Endothelial cell of umbilical vein (primary cell): Measurements from ENCODE around the gene ARTN. TPM values are rescaled to one million over a fixed set of nuclear protein-coding genes. Genes with fewer than 3 reads are reported as not detected.

Experiments
- BruUV-seq: library from RNA; stranded (reverse); fragments of 400-500 nt; replicated peaks from 2 replicates; lab custom pipeline; 2021; lab: Mats Ljungman, UMichigan
- CTCF ChIA-PET: fragments of 300-600, 350-600 bp; sonication (Branson Sonifier 250); formaldehyde crosslinking; loops from one replicate; lab custom pipeline; 2021; ENCODE audit warnings: antibody characterized with exemption, inconsistent platforms; lab: Charles Lee
- POLR2A ChIA-PET: fragments of 300-600, 350-600 bp; sonication (Branson Sonifier 250); formaldehyde crosslinking; loops from one replicate; lab custom pipeline; 2021; ENCODE audit warnings: antibody characterized with exemption, inconsistent platforms; lab: Charles Lee
- DNase-seq: peaks from one replicate; pipeline ENCODE4 v3.0.0-alpha.2; 2011; ENCODE audit warnings: low read depth, low spot score
- FAIRE-seq: peaks from 2 replicates; lab custom pipeline; 2011; peaks lifted over from hg19 to GRCh38; lab: Jason Lieb, UNC
- H2AFZ ChIP-seq: 2 replicates; pipeline ENCODE4 v1.6.0; 2012; ENCODE audit warnings: low read depth, low read length, control low read depth, inconsistent platforms
- H3K27ac ChIP-seq: 2 replicates; pipeline ENCODE4 v1.5.1; 2011; ENCODE audit warnings: low read depth, mild to moderate bottlenecking, control low read depth, low read length, moderate library complexity; ENCODE audit not compliant: insufficient read depth
- H3K27me3 ChIP-seq, 2 experiments: 2 replicates each; pipeline versions ENCODE4 v1.6.0 to v1.6.1; 2011; ENCODE audit warnings: low read length in 2 of 2, mixed read lengths in 1 of 2; ENCODE audit not compliant: control insufficient read depth in 2 of 2, insufficient read depth in 2 of 2
- H3K36me3 ChIP-seq, 2 experiments: 2 replicates in 1 of 2; 3 replicates in 1 of 2; pipeline ENCODE4 v1.5.1; 2011; ENCODE audit warnings: low read length in 2 of 2, mild to moderate bottlenecking in 1 of 2, moderate library complexity in 1 of 2; ENCODE audit not compliant: control insufficient read depth in 2 of 2, insufficient read depth in 2 of 2; ENCODE audit errors: extremely low read depth in 1 of 2
- H3K4me1 ChIP-seq: 3 replicates; pipeline ENCODE4 v1.5.1; 2011; ENCODE audit warnings: mild to moderate bottlenecking, low read length; ENCODE audit not compliant: control insufficient read depth, insufficient read depth; ENCODE audit errors: extremely low read depth
- H3K4me2 ChIP-seq: 2 replicates; pipeline ENCODE4 v1.6.1; 2011; ENCODE audit warnings: low read length, control low read depth, mixed read lengths; ENCODE audit not compliant: insufficient read depth
- H3K4me3 ChIP-seq, 3 experiments: fragments of 200-600 bp in 1 of 3; sonication (generic), shearing (Covaris generic) in 1 of 3; replicated peaks in 1 of 3; 2 replicates each; pipeline ENCODE4 v1.5.1; 2011 to 2016; ENCODE audit warnings: control low read depth in 3 of 3, low read length in 3 of 3, mild to moderate bottlenecking in 2 of 3, inconsistent platforms in 1 of 3, low read depth in 1 of 3, moderate library complexity in 1 of 3; ENCODE audit not compliant: insufficient read depth in 1 of 3
- H3K79me2 ChIP-seq: 2 replicates; pipeline ENCODE4 v1.6.0; 2012; ENCODE audit warnings: low read length, inconsistent platforms; ENCODE audit not compliant: control insufficient read depth, insufficient read depth
- H3K9ac ChIP-seq: replicated peaks from 2 replicates; pipeline ENCODE3; 2011; ENCODE audit warnings: low read length, control low read depth; ENCODE audit not compliant: insufficient read depth; ENCODE audit errors: extremely low read depth
- H3K9me1 ChIP-seq: replicated peaks from 3 replicates; pipeline ENCODE4 v1.6.0; 2011; ENCODE audit warnings: mild to moderate bottlenecking, low read length; ENCODE audit not compliant: control insufficient read depth, insufficient read depth; ENCODE audit errors: extremely low read depth
- H3K9me3 ChIP-seq: replicated peaks from 2 replicates; pipeline ENCODE4 v1.5.1; 2012; ENCODE audit warnings: low read length, inconsistent platforms; ENCODE audit not compliant: control insufficient read depth, insufficient read depth
- H4K20me1 ChIP-seq: replicated peaks from 2 replicates; pipeline ENCODE3; 2011; ENCODE audit warnings: mild to moderate bottlenecking, low read length; ENCODE audit not compliant: control insufficient read depth, insufficient read depth; ENCODE audit errors: extremely low read depth
- EZH2 ChIP-seq: IDR thresholded peaks from 2 replicates; pipeline ENCODE4 v1.6.1; 2012; ENCODE audit warnings: borderline replicate concordance, low read depth, mild to moderate bottlenecking, moderate library complexity, low read length, inconsistent platforms; ENCODE audit not compliant: severe bottlenecking
- FOS ChIP-seq: IDR thresholded peaks from 2 replicates; pipeline ENCODE4 v1.6.1; 2011; ENCODE audit warnings: mild to moderate bottlenecking, low read length, moderate library complexity, borderline replicate concordance; ENCODE audit not compliant: insufficient read depth
- JUN ChIP-seq: IDR thresholded peaks from 2 replicates; pipeline ENCODE4 v1.6.1; 2011; ENCODE audit warnings: borderline replicate concordance, low read depth; ENCODE audit not compliant: insufficient read length, insufficient read depth
- MYC ChIP-seq: IDR thresholded peaks from one replicate; pipeline ENCODE4 v1.6.1; 2011; ENCODE audit warnings: mild to moderate bottlenecking, low read depth, low read length
- POLR2A ChIP-seq: IDR thresholded peaks from 2 replicates; pipeline ENCODE4 v1.6.1; 2012; ENCODE audit warnings: low read depth, mild to moderate bottlenecking, control low read depth, low read length
- POLR2AphosphoS5 ChIP-seq: IDR thresholded peaks from 2 replicates; pipeline ENCODE4 v1.6.1; 2012; ENCODE audit warnings: low read depth, mild to moderate bottlenecking, control low read depth, low read length, moderate library complexity; ENCODE audit not compliant: insufficient read depth
- dilution Hi-C: fragments of 300-500 bp; cut with MboI; formaldehyde crosslinking; loops from one replicate; pipeline ENCODE4 v1.15.0; 2019; ENCODE audit warnings: low sequenced_read_pairs; ENCODE audit not compliant: extremely low pct_ligation_motif_present
- intact Hi-C: fragments of 100-400 bp; cut with micrococcal nuclease; formaldehyde crosslinking; loops from one replicate; pipeline ENCODE4 v1.10.0; 2022
- polyA plus RNA-seq, 4 experiments: library from polyadenylated mRNA; depleted of rRNA in 3 of 4; stranded (reverse) in 3 of 4; unstranded in 1 of 4; fragments of >200 nt; gene quantifications; 2 replicates each; pipeline versions ENCODE4 v1.2.1 to v1.2.3, GENCODE V29; 2011 to 2012; ENCODE audit warnings: missing spikeins in 1 of 4
- total RNA-seq: library from RNA; stranded (reverse); gene quantifications from 2 replicates; pipeline ENCODE4 v1.2.3, GENCODE V29; 2021
- TF ChIP-seq, protein P1 (sequence below): IDR thresholded peaks from 2 replicates; pipeline ENCODE4 v1.6.1; 2011; ENCODE audit not compliant: insufficient read depth, insufficient read length
- TF ChIP-seq, protein P2 (sequence below), 2 donors: IDR thresholded peaks; 1 replicate in 1 of 2; 2 replicates in 1 of 2; pipeline ENCODE4 v1.5.1; 2011; ENCODE audit warnings: low read length in 2 of 2, mild to moderate bottlenecking in 2 of 2, moderate library complexity in 2 of 2, control low read depth in 1 of 2, inconsistent platforms in 1 of 2, low read depth in 1 of 2; ENCODE audit not compliant: insufficient read depth in 1 of 2; ENCODE audit errors: extremely low read depth in 1 of 2

The ARTN gene
- total and polyA plus RNA-seq, 2 donors (not counting 3 experiments of a cell fraction or from before 2014, with no cell fraction given) = 0.11 to 0.18 TPM

DNA sequence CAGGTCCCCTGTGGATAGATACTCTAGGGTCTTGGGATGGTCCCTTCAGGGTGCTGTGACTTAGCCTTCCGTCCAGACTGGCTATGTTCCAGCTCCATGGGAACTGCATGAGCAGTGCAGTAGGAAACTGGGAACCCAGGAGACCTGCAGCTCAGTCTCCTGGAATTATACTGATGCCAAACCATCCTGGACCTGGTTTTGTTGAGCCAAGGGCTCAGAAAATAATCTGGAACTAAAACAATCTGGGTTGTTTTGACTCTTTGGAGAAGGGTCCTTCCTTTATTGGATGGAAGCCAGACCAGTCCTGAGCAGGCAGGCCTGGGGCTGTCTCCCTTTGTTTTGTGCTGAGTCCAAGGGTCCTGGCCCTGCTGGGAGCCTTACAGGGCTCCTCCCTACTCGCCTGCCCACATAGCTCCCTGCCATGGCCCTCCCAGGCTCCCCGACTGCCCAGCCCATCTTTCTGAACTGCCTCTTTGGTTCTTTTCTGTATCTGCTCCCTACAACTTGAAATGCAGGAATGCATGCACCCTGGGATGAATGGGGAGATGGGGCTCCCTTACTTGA lies 14.4 kb downstream of the ARTN start:
- Histone ChIP-seq H3K9me1 (no peaks in the 10 kb centered on the region), H3K27ac (no peak overlapping the region), H3K27me3 (no peaks in the 10 kb centered on the region), H3K4me3 (peak overlapping the region in 2 of 3 experiments; percentile 67 to 76), H4K20me1 (no peaks in the 10 kb centered on the region), H2AFZ (no peak overlapping the region), H3K4me2 (peak overlapping the region; percentile 84), H3K9ac (peak overlapping the region; percentile 97), H3K9me3 (no peaks in the 10 kb centered on the region), H3K4me1 (peaks cover 20% of the 10 kb centered on the region), H3K79me2 (peaks cover 5% of the 10 kb centered on the region), H3K36me3 (peaks cover 0 to 4% of the 10 kb centered on the region in 2 experiments)
- dilution Hi-C loops (loop anchor here (25.0 kb wide), 1 partner anchor 186 kb away; no protein-coding TSS in a partner anchor), intact Hi-C loops (loop anchor here (5.0 kb wide), 1 partner anchor 99 kb away; no protein-coding TSS in a partner anchor)
- no TSS peak for BruUV-seq
- FAIRE-seq (no peak), DNase-seq (peak; percentile 15)
- TF ChIP-seq POLR2AphosphoS5 (no peak), MYC (no peak), FOS (no peak), JUN (no peak), EZH2 (no peak), POLR2A (no peak)
- TF ChIP-seq, protein P1, sequence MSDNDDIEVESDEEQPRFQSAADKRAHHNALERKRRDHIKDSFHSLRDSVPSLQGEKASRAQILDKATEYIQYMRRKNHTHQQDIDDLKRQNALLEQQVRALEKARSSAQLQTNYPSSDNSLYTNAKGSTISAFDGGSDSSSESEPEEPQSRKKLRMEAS = no peak
- TF ChIP-seq, protein P2, sequence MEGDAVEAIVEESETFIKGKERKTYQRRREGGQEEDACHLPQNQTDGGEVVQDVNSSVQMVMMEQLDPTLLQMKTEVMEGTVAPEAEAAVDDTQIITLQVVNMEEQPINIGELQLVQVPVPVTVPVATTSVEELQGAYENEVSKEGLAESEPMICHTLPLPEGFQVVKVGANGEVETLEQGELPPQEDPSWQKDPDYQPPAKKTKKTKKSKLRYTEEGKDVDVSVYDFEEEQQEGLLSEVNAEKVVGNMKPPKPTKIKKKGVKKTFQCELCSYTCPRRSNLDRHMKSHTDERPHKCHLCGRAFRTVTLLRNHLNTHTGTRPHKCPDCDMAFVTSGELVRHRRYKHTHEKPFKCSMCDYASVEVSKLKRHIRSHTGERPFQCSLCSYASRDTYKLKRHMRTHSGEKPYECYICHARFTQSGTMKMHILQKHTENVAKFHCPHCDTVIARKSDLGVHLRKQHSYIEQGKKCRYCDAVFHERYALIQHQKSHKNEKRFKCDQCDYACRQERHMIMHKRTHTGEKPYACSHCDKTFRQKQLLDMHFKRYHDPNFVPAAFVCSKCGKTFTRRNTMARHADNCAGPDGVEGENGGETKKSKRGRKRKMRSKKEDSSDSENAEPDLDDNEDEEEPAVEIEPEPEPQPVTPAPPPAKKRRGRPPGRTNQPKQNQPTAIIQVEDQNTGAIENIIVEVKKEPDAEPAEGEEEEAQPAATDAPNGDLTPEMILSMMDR (IDR thresholded peaks at IDR 0.05; ENCODE audit: extremely low read depth in 1 of 2, insufficient read depth in 1 of 2, low read depth in 1 of 2, low read length in 2 of 2) = no peak
- ChIA-PET POLR2A (no interaction called here), CTCF (interaction anchor here (6.9 to 7.2 kb wide), 2 partner anchors 14 to 183 kb away, joined by 69 to 93 read pairs; partner anchors contain the start of gene ARTN)
